ENCODE results near the gene ARL8B. TPM values are rescaled to one million over a fixed set of nuclear protein-coding genes. Genes with fewer than 3 reads are reported as not detected.
A peak's percentile ranks its signal among the peaks of the same experiment; 100 is the strongest.
"Not testable (repeated sequence)": the region's sequence is repeated elsewhere in the genome, so short reads cannot be mapped to it uniquely, and the experiment has no call there.

ARL8B gene
- total RNA-seq, 2 experiments from 2014 or later: 41.0 to 44.0 TPM

GRCh38 chr3:5136211-5136918, 14.3 kb downstream of the ARL8B start:
- POLR2A ChIA-PET: interaction anchor here (1.1 kb wide), 1 partner anchor 52 kb away, joined by 4 read pairs; no protein-coding TSS in a partner anchor
- no peaks in the 10 kb centered on the region for H3K9me3 Mint-ChIP-seq (ENCODE audit: insufficient read depth)
- H3K27ac Mint-ChIP-seq: peak overlapping the region; percentile 58
- H3K36me3 Mint-ChIP-seq (ENCODE audit: low read depth): peaks cover 21% of the 10 kb centered on the region
- peak; percentile 95 for ATAC-seq
- DNase-seq: peak; percentile 57
- no peaks in the 10 kb centered on the region for H3K27me3 Mint-ChIP-seq (ENCODE audit: low read depth)
- H3K4me1 Mint-ChIP-seq (ENCODE audit: low read depth): peaks cover 41% of the 10 kb centered on the region
- no peak overlapping the region for H3K4me3 Mint-ChIP-seq
- CTCF ChIA-PET: interaction anchor here (0.7 to 1.9 kb wide), 18 partner anchors 10 to 291 kb away, joined by 3 to 10 read pairs (median 4); no protein-coding TSS in a partner anchor

GRCh38 chr3:5136919-5137429, 14.9 kb downstream of the ARL8B start:
- no peaks in the 10 kb centered on the region for H3K27me3 Mint-ChIP-seq (ENCODE audit: low read depth)
- CTCF ChIA-PET: interaction anchor here (0.8 to 1.9 kb wide), 12 partner anchors 11 to 290 kb away, joined by 3 to 9 read pairs (median 4); no protein-coding TSS in a partner anchor
- peaks cover 41% of the 10 kb centered on the region for H3K4me1 Mint-ChIP-seq (ENCODE audit: low read depth)
- H3K36me3 Mint-ChIP-seq (ENCODE audit: low read depth): peaks cover 27% of the 10 kb centered on the region
- H3K4me3 Mint-ChIP-seq: no peak overlapping the region
- peak overlapping the region; percentile 58 for H3K27ac Mint-ChIP-seq
- H3K9me3 Mint-ChIP-seq (ENCODE audit: insufficient read depth): no peaks in the 10 kb centered on the region
- ATAC-seq (peak; percentile 30), DNase-seq (no peak)
- POLR2A ChIA-PET: interaction anchor here (1.1 kb wide), 1 partner anchor 52 kb away, joined by 4 read pairs; no protein-coding TSS in a partner anchor

GRCh38 chr3:5138214-5138981, 16.3 kb downstream of the ARL8B start:
- Mint-ChIP-seq H3K27ac (peak overlapping the region; percentile 18), H3K4me3 (no peak overlapping the region), H3K27me3 (ENCODE audit: low read depth) (no peaks in the 10 kb centered on the region), H3K9me3 (ENCODE audit: insufficient read depth) (peaks cover 3% of the 10 kb centered on the region), H3K36me3 (ENCODE audit: low read depth) (peaks cover 36% of the 10 kb centered on the region), H3K4me1 (ENCODE audit: low read depth) (peaks cover 36% of the 10 kb centered on the region)
- ATAC-seq (no peak), DNase-seq (no peak)
- POLR2A ChIA-PET: no interaction called here
- CTCF ChIA-PET: interaction anchor here (0.9 to 1.2 kb wide), 5 partner anchors 15 to 96 kb away, joined by 3 to 5 read pairs (median 4); no protein-coding TSS in a partner anchor

GRCh38 chr3:5140230-5140621, 18.1 kb downstream of the ARL8B start:
- POLR2A ChIA-PET: no interaction called here
- H3K4me3 Mint-ChIP-seq: no peak overlapping the region

GRCh38 chr3:5140839-5141238, 18.7 kb downstream of the ARL8B start:
- no peak for ATAC-seq
- CTCF ChIA-PET: interaction anchor here (1.5 kb wide), 1 partner anchor 18 kb away, joined by 4 read pairs; no protein-coding TSS in a partner anchor
- peaks cover 36% of the 10 kb centered on the region for H3K4me1 Mint-ChIP-seq (ENCODE audit: low read depth)

More at GRCh38 chr3:5140230-5140621, 18.1 kb downstream of the ARL8B start:
- H3K27me3 Mint-ChIP-seq (ENCODE audit: low read depth): no peaks in the 10 kb centered on the region
- peaks cover 8% of the 10 kb centered on the region for H3K9me3 Mint-ChIP-seq (ENCODE audit: insufficient read depth)
- no peak overlapping the region for H3K27ac Mint-ChIP-seq
- ATAC-seq (no peak), DNase-seq (no peak)
- H3K36me3 Mint-ChIP-seq (ENCODE audit: low read depth): peaks cover 50% of the 10 kb centered on the region
- H3K4me1 Mint-ChIP-seq (ENCODE audit: low read depth): peaks cover 36% of the 10 kb centered on the region
- CTCF ChIA-PET: interaction anchor here (1.5 kb wide), 1 partner anchor 17 kb away, joined by 4 read pairs; no protein-coding TSS in a partner anchor

GRCh38 chr3:5141760-5142159, 19.7 kb downstream of the ARL8B start:
- no peaks in the 10 kb centered on the region for H3K27me3 Mint-ChIP-seq (ENCODE audit: low read depth)
- CTCF ChIA-PET: no interaction called here
- no peak overlapping the region for H3K4me3 Mint-ChIP-seq
- H3K9me3 Mint-ChIP-seq (ENCODE audit: insufficient read depth): peaks cover 12% of the 10 kb centered on the region
- peaks cover 62% of the 10 kb centered on the region for H3K36me3 Mint-ChIP-seq (ENCODE audit: low read depth)
- POLR2A ChIA-PET: no interaction called here
- no peak for ATAC-seq
- no peak for DNase-seq
- peaks cover 28% of the 10 kb centered on the region for H3K4me1 Mint-ChIP-seq (ENCODE audit: low read depth)
- no peak overlapping the region for H3K27ac Mint-ChIP-seq

More at GRCh38 chr3:5140839-5141238, 18.7 kb downstream of the ARL8B start:
- POLR2A ChIA-PET: no interaction called here
- Mint-ChIP-seq H3K27ac (no peak overlapping the region), H3K9me3 (ENCODE audit: insufficient read depth) (peaks cover 8% of the 10 kb centered on the region), H3K36me3 (ENCODE audit: low read depth) (peaks cover 56% of the 10 kb centered on the region), H3K27me3 (ENCODE audit: low read depth) (no peaks in the 10 kb centered on the region), H3K4me3 (no peak overlapping the region)
- DNase-seq: peak; percentile 20

- Mint-ChIP-seq H3K36me3 (ENCODE audit: low read depth) (peaks cover 75% of the 10 kb centered on the region), H3K27me3 (ENCODE audit: low read depth) (no peaks in the 10 kb centered on the region), H3K4me3 (no peak overlapping the region), H3K4me1 (ENCODE audit: low read depth) (peaks cover 20% of the 10 kb centered on the region), H3K27ac (no peak overlapping the region), H3K9me3 (ENCODE audit: insufficient read depth) (peaks cover 24% of the 10 kb centered on the region)
- ChIA-PET POLR2A (no interaction called here), CTCF (no interaction called here)
- no peak for DNase-seq
- ATAC-seq: no peak
Measured at GRCh38 chr3:5143464-5143863, 21.4 kb downstream of the ARL8B start.

GRCh38 chr3:5144316-5144994, 22.4 kb downstream of the ARL8B start:
- no peak for DNase-seq
- H3K9me3 Mint-ChIP-seq (ENCODE audit: insufficient read depth): peaks cover 24% of the 10 kb centered on the region
- no peak for ATAC-seq
- CTCF ChIA-PET: no interaction called here
- H3K36me3 Mint-ChIP-seq (ENCODE audit: low read depth): peaks cover 83% of the 10 kb centered on the region
- peaks cover 16% of the 10 kb centered on the region for H3K4me1 Mint-ChIP-seq (ENCODE audit: low read depth)
- H3K4me3 Mint-ChIP-seq: no peak overlapping the region
- H3K27ac Mint-ChIP-seq: no peak overlapping the region
- POLR2A ChIA-PET: no interaction called here
- no peaks in the 10 kb centered on the region for H3K27me3 Mint-ChIP-seq (ENCODE audit: low read depth)

- H3K36me3 Mint-ChIP-seq (ENCODE audit: low read depth): peaks cover 85% of the 10 kb centered on the region
- POLR2A ChIA-PET: no interaction called here
- H3K4me1 Mint-ChIP-seq (ENCODE audit: low read depth): peaks cover 9% of the 10 kb centered on the region
- no peak for ATAC-seq
- no peaks in the 10 kb centered on the region for H3K27me3 Mint-ChIP-seq (ENCODE audit: low read depth)
- H3K4me3 Mint-ChIP-seq: no peak overlapping the region
- peaks cover 24% of the 10 kb centered on the region for H3K9me3 Mint-ChIP-seq (ENCODE audit: insufficient read depth)
- CTCF ChIA-PET: no interaction called here
- no peak overlapping the region for H3K27ac Mint-ChIP-seq
- no peak for DNase-seq
Measured at GRCh38 chr3:5145120-5145519, 23.0 kb downstream of the ARL8B start.

GRCh38 chr3:5147152-5147551, 25.1 kb downstream of the ARL8B start:
- peaks cover 71% of the 10 kb centered on the region for H3K36me3 Mint-ChIP-seq (ENCODE audit: low read depth)
- H3K27ac Mint-ChIP-seq; H3K4me1 Mint-ChIP-seq (ENCODE audit: low read depth); H3K4me3 Mint-ChIP-seq; H3K27me3 Mint-ChIP-seq (ENCODE audit: low read depth); DNase-seq; POLR2A ChIA-PET; ATAC-seq: not testable (repeated sequence)
- peaks cover 24% of the 10 kb centered on the region for H3K9me3 Mint-ChIP-seq (ENCODE audit: insufficient read depth)
- CTCF ChIA-PET: interaction anchor here (1.6 kb wide), 1 partner anchor 26 kb away, joined by 5 read pairs; no protein-coding TSS in a partner anchor

- H3K27me3 Mint-ChIP-seq (ENCODE audit: low read depth): no peaks in the 10 kb centered on the region
- ChIA-PET POLR2A (no interaction called here), CTCF (no interaction called here)
- peaks cover 57% of the 10 kb centered on the region for H3K36me3 Mint-ChIP-seq (ENCODE audit: low read depth)
- no peak overlapping the region for H3K27ac Mint-ChIP-seq
- ATAC-seq (no peak), DNase-seq (no peak)
- peaks cover 3% of the 10 kb centered on the region for H3K4me1 Mint-ChIP-seq (ENCODE audit: low read depth)
- peaks cover 17% of the 10 kb centered on the region for H3K9me3 Mint-ChIP-seq (ENCODE audit: insufficient read depth)
- no peak overlapping the region for H3K4me3 Mint-ChIP-seq
Measured at GRCh38 chr3:5149306-5149880, 27.3 kb downstream of the ARL8B start.
